GM12878 (cell line): ENCODE results near the gene PRKCG. TPM values are rescaled to one million over a fixed set of nuclear protein-coding genes. Genes with fewer than 3 reads are reported as not detected.

Source experiments
- ATAC-seq: fragments of 200-7000 bp; cut with Tn5 transposase; 3 replicates; pipeline ENCODE4 v1.9.1; 2020; ENCODE audit warnings: mild to moderate bottlenecking, moderate library complexity
- BruUV-seq: library from RNA; stranded (reverse); fragments of 400-500 nt; replicated peaks from 2 replicates; lab custom pipeline; 2021; lab: Mats Ljungman, UMichigan
- CTCF ChIA-PET: fragments of 300-600 bp; sonication (Branson Sonifier 250); formaldehyde crosslinking; extraction: SDS; loops from one replicate; lab custom pipeline; 2021; ENCODE audit warnings: inconsistent platforms; lab: Yijun Ruan, JAX
- POLR2A ChIA-PET: fragments of 350-600 bp; formaldehyde crosslinking; extraction: SDS; loops from one replicate; lab custom pipeline; 2021; ENCODE audit warnings: inconsistent platforms; lab: Charles Lee
- RAD21 ChIA-PET: fragments of 300-600 bp; sonication (Branson Sonifier 250); formaldehyde crosslinking; loops from one replicate; lab custom pipeline; 2023; ENCODE audit warnings: antibody characterized with exemption; ENCODE audit not compliant: unreplicated experiment; lab: Charles Lee
- SMC1A ChIA-PET: fragments of 300-600 bp; sonication (Branson Sonifier 250); formaldehyde crosslinking; loops from one replicate; lab custom pipeline; 2023; ENCODE audit not compliant: unreplicated experiment, uncharacterized antibody; lab: Charles Lee
- DNase-seq: peaks from one replicate; pipeline ENCODE4 v3.0.0-alpha.2; 2011; ENCODE audit warnings: low read depth, low spot score
- FAIRE-seq: peaks from 3 replicates; lab custom pipeline; 2011; peaks lifted over from hg19 to GRCh38; lab: Jason Lieb, UNC
- H2AFZ ChIP-seq: 2 replicates; pipeline ENCODE4 v1.6.0; 2011; ENCODE audit warnings: low read depth, low read length, control low read depth; ENCODE audit not compliant: control insufficient read depth
- H3K27ac ChIP-seq: 2 replicates; pipeline ENCODE4 v1.5.1; 2011; ENCODE audit warnings: control low read depth; ENCODE audit not compliant: control insufficient read depth, insufficient read depth
- H3K27me3 ChIP-seq, 2 experiments: replicated peaks in 1 of 2; 2 replicates each; pipeline versions ENCODE4 v1.6.0 to v1.6.1; 2011; ENCODE audit warnings: low read length in 1 of 2; ENCODE audit not compliant: control insufficient read depth in 2 of 2, insufficient read depth in 2 of 2
- H3K36me3 ChIP-seq, 2 experiments: 2 replicates each; pipeline ENCODE4 v1.5.1; 2011; ENCODE audit warnings: low read length in 1 of 2; ENCODE audit not compliant: control insufficient read depth in 2 of 2, insufficient read depth in 2 of 2
- H3K4me1 ChIP-seq: 2 replicates; pipeline ENCODE4 v1.6.1; 2011; ENCODE audit warnings: mild to moderate bottlenecking, low read length, moderate library complexity, mixed read lengths; ENCODE audit not compliant: control insufficient read depth, insufficient read depth
- H3K4me2 ChIP-seq: 2 replicates; pipeline ENCODE4 v1.6.0; 2011; ENCODE audit warnings: control low read depth; ENCODE audit not compliant: control insufficient read depth, insufficient read depth
- H3K4me3 ChIP-seq: fragments of 200-600 bp; sonication (generic); 2 replicates; pipeline ENCODE4 v1.5.1; 2016
- H3K79me2 ChIP-seq: 2 replicates; pipeline ENCODE4 v1.6.0; 2011; ENCODE audit warnings: low read length; ENCODE audit not compliant: control insufficient read depth, insufficient read depth
- H3K9ac ChIP-seq: 2 replicates; pipeline ENCODE4 v1.8.0; 2011; ENCODE audit warnings: low read length, control low read depth, mixed read lengths; ENCODE audit not compliant: control insufficient read depth, insufficient read depth
- H3K9me3 ChIP-seq: replicated peaks from 3 replicates; pipeline ENCODE4 v1.5.1; 2011; ENCODE audit warnings: mild to moderate bottlenecking, low read length; ENCODE audit not compliant: control insufficient read depth, insufficient read depth
- H4K20me1 ChIP-seq: 2 replicates; pipeline ENCODE4 v1.6.0; 2011; ENCODE audit not compliant: control insufficient read depth, insufficient read depth
- GATAD2B ChIP-seq: fragments of 450-650 bp; conservative IDR thresholded peaks from 2 replicates; pipeline ENCODE4 v1.6.1; 2017; ENCODE audit warnings: low read depth, mild to moderate bottlenecking, moderate library complexity
- PKNOX1 ChIP-seq: fragments of 450-650 bp; IDR thresholded peaks from 2 replicates; pipeline ENCODE4 v1.6.1; 2016; ENCODE audit warnings: mild to moderate bottlenecking
- USF2 ChIP-seq: IDR thresholded peaks from 2 replicates; pipeline ENCODE4 v1.6.1; 2011; ENCODE audit warnings: low read depth, low read length, improper control_type of control experiment, borderline replicate concordance
- ZBTB11 ChIP-seq: fragments of 450-650 bp; formaldehyde crosslinking; IDR thresholded peaks from 2 replicates; pipeline ENCODE4 v1.5.0; 2022; ENCODE audit warnings: mild to moderate bottlenecking, missing genetic modification characterization
- WGBS: methylation state at CpG from one replicate; pipeline ENCODE4 v1.1.6; 2016; ENCODE audit warnings: low lambda C conversion rate; ENCODE audit not compliant: insufficient replicate concordance, insufficient coverage; ENCODE audit errors: missing lambda C conversion rate; 5-methylcytosine and 5-hydroxymethylcytosine counted together
- in situ Hi-C: fragments of 300-500 bp; cut with MboI; formaldehyde crosslinking; loops from 9 replicates; pipeline ENCODE4 v1.14.3; 2018; ENCODE audit warnings: mixed read lengths
- intact Hi-C: fragments of 100-400 bp; cut with micrococcal nuclease; formaldehyde crosslinking; loops from one replicate; pipeline ENCODE4 v1.14.2; 2022; ENCODE audit not compliant: unreplicated experiment
- polyA plus RNA-seq, 11 experiments: library from polyadenylated mRNA; depleted of rRNA in 4 of 11; unstranded in 6 of 11; stranded (reverse) in 5 of 11; fragments of >200 nt; fragmentation: Nextera tagmentation in 4 of 11; fragmentation: Illumina TruSeq in 1 of 11; extraction: Ambion mirVana in 4 of 11; extraction: Trizol in 1 of 11; gene quantifications; 1 replicate in 1 of 11; 2 replicates in 10 of 11; pipeline versions ENCODE4 v1.2.1 to v1.2.3, GENCODE V29; 2011 to 2016; ENCODE audit warnings: inconsistent platforms in 2 of 11, missing spikeins in 2 of 11, low read depth in 1 of 11
- total RNA-seq, 4 experiments: library from RNA; depleted of rRNA in 3 of 4; stranded (reverse); fragments of >200 nt in 3 of 4; fragmentation: Illumina TruSeq in 1 of 4; extraction: Trizol in 1 of 4; gene quantifications; 2 replicates each; pipeline versions ENCODE4 v1.2.1 to v1.2.3, GENCODE V29; 2013 to 2021

PRKCG gene
- total and polyA plus RNA-seq, 10 of the 15 experiments (the other 5 are each of a cell fraction or from before 2014, with no cell fraction given) = not detected

GRCh38 chr19:53871454-53871853 lies 10.5 kb upstream of the PRKCG start:
- in situ Hi-C loops = no loop called here
- BruUV-seq = no TSS peak
- no peak for FAIRE-seq
- no peak overlapping the region for H2AFZ ChIP-seq
- no peak overlapping the region for H3K4me3 ChIP-seq
- TF ChIP-seq PKNOX1 = no peak
- TF ChIP-seq GATAD2B = no peak
- TF ChIP-seq USF2 = no peak
- no peak for TF ChIP-seq ZBTB11 (CRISPR knock-in tag)
- no peak overlapping the region for H3K27ac ChIP-seq
- no peaks in the 10 kb centered on the region for H3K36me3 ChIP-seq
- H3K9ac ChIP-seq = no peak overlapping the region
- no peaks in the 10 kb centered on the region; the same call in 2 of the 3 replicates for H3K9me3 ChIP-seq
- CTCF ChIA-PET = interaction anchor here (0.6 kb wide), 1 partner anchor 186 kb away, joined by 5 read pairs; no protein-coding TSS in a partner anchor
- SMC1A ChIA-PET = no interaction called here
- no peaks in the 10 kb centered on the region for H3K79me2 ChIP-seq
- H3K4me1 ChIP-seq = no peaks in the 10 kb centered on the region
- POLR2A ChIA-PET = no interaction called here
- no peaks in the 10 kb centered on the region for H4K20me1 ChIP-seq
- no peak for ATAC-seq
- RAD21 ChIA-PET = no interaction called here
- no peaks in the 10 kb centered on the region for H3K27me3 ChIP-seq
- no peak overlapping the region for H3K4me2 ChIP-seq
- intact Hi-C loops = no loop called here
- no peak for DNase-seq
- WGBS = 22% methylated on average over 7 of the region's 7 CpGs
